Colonic mucosa (tissue), 4 donors: ENCODE measurements around the gene MSH3. TPM values are rescaled to one million over a fixed set of nuclear protein-coding genes. Genes with fewer than 3 reads are reported as not detected.
A peak's percentile ranks its signal among the peaks of the same experiment; 100 is the strongest.

ENCODE experiments used
- DNase-seq: peaks from one replicate; pipeline ENCODE4 v3.0.0-alpha.2; 2020
- H3K27ac ChIP-seq: fragments of 200-600 bp; one replicate; pipeline ENCODE4 v1.8.0; 2021
- H3K27me3 ChIP-seq: fragments of 200-600 bp; one replicate; pipeline ENCODE4 v1.8.0; 2021
- H3K36me3 ChIP-seq: fragments of 200-600 bp; one replicate; pipeline ENCODE4 v1.8.0; 2021
- H3K4me1 ChIP-seq: fragments of 200-600 bp; one replicate; pipeline ENCODE4 v1.8.0; 2021; ENCODE audit warnings: mild to moderate bottlenecking
- H3K4me3 ChIP-seq: fragments of 200-600 bp; one replicate; pipeline ENCODE4 v1.8.0; 2021
- H3K9ac ChIP-seq, 2 donors: one replicate each; pipeline ENCODE4 v1.7.0; 2013; ENCODE audit warnings: control low read depth in 2 of 2, low read depth in 2 of 2, low read length in 2 of 2
- H3K9me3 ChIP-seq: fragments of 200-600 bp; one replicate; pipeline ENCODE4 v1.8.0; 2021
- intact Hi-C: fragments of 100-400 bp; cut with DNase I; formaldehyde crosslinking; loops from one replicate; pipeline ENCODE4 v1.14.1; 2022
- total RNA-seq, 2 donors: library from RNA; stranded (reverse); fragmentation: NEBNext Ultra II Directional in 1 of 2; extraction: Animal tissue kit (Norgen Biotek cat#: 25700) in 1 of 2; gene quantifications; one replicate each; pipeline ENCODE4 v1.2.1, GENCODE V29; 2021
- TF ChIP-seq, protein P1 (sequence below): fragments of 200-600 bp; IDR thresholded peaks from one replicate; pipeline ENCODE4 v1.8.0; 2022; ENCODE audit warnings: antibody characterized with exemption, mild to moderate bottlenecking
- donor health status: healthy.
- donor health status: DM: no; HTN: no; CAD: no.
- donor health status: DM: no; HTN: no; CAD: no.

MSH3 gene
- total RNA-seq, 2 donors from 2014 or later = 15.1 to 16.3 TPM

GRCh38 chr5:80667384-80667783 is 12.9 kb downstream of the MSH3 start:
- Histone ChIP-seq H3K4me1 (no peaks in the 10 kb centered on the region), H3K9ac (no peak overlapping the region), H3K9me3 (no peaks in the 10 kb centered on the region), H3K27me3 (no peaks in the 10 kb centered on the region), H3K36me3 (peaks cover 4% of the 10 kb centered on the region), H3K27ac (no peak overlapping the region), H3K4me3 (no peak overlapping the region)
- no peak for DNase-seq
- TF ChIP-seq, protein P1, sequence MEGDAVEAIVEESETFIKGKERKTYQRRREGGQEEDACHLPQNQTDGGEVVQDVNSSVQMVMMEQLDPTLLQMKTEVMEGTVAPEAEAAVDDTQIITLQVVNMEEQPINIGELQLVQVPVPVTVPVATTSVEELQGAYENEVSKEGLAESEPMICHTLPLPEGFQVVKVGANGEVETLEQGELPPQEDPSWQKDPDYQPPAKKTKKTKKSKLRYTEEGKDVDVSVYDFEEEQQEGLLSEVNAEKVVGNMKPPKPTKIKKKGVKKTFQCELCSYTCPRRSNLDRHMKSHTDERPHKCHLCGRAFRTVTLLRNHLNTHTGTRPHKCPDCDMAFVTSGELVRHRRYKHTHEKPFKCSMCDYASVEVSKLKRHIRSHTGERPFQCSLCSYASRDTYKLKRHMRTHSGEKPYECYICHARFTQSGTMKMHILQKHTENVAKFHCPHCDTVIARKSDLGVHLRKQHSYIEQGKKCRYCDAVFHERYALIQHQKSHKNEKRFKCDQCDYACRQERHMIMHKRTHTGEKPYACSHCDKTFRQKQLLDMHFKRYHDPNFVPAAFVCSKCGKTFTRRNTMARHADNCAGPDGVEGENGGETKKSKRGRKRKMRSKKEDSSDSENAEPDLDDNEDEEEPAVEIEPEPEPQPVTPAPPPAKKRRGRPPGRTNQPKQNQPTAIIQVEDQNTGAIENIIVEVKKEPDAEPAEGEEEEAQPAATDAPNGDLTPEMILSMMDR = no peak
- intact Hi-C loops = no loop called here

- H3K4me1 ChIP-seq = no peaks in the 10 kb centered on the region
- intact Hi-C loops = no loop called here
- no peaks in the 10 kb centered on the region for H3K9me3 ChIP-seq
- no peaks in the 10 kb centered on the region for H3K27me3 ChIP-seq
- TF ChIP-seq, protein P1 = no peak
- no peak for DNase-seq
- peaks cover 4% of the 10 kb centered on the region for H3K36me3 ChIP-seq
- no peak overlapping the region for H3K4me3 ChIP-seq
- no peak overlapping the region for H3K9ac ChIP-seq
- no peak overlapping the region for H3K27ac ChIP-seq
Observed at GRCh38 chr5:80668016-80668969, 13.8 kb downstream of the MSH3 start.

- Histone ChIP-seq H3K36me3 (no peaks in the 10 kb centered on the region), H3K27me3 (no peaks in the 10 kb centered on the region), H3K9ac (no peak overlapping the region), H3K9me3 (no peaks in the 10 kb centered on the region), H3K4me3 (no peak overlapping the region), H3K27ac (no peak overlapping the region), H3K4me1 (no peaks in the 10 kb centered on the region)
- TF ChIP-seq, protein P1 = peak; percentile 83
- intact Hi-C loops = loop anchor here (5.0 kb wide), 1 partner anchor 190 kb away; no protein-coding TSS in a partner anchor
- DNase-seq = peak; percentile 81
Observed at GRCh38 chr5:80672140-80672736, 17.8 kb downstream of the MSH3 start.

DNA sequence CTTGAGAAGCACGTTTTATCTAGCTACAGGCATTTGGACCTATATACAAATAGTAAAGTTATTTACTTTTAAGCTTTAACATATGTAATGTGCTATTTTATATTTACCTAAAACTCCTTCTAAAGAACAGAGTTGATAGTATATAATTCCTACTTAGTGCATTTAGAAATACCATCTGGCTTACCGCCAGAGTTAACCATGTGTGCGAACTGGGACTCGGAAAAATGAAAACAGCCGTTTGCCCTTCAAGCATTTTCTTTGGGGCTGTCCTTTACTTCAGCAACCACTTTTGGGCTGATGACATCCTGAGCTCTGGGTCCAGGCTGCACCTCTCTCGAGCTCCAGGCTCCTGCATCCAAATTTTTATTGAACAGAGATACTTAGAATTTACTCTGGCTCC is 22.3 kb downstream of the MSH3 start:
- Histone ChIP-seq H3K4me3 (no peak overlapping the region), H3K9ac (no peak overlapping the region), H3K36me3 (no peaks in the 10 kb centered on the region), H3K4me1 (no peaks in the 10 kb centered on the region), H3K27me3 (no peaks in the 10 kb centered on the region), H3K9me3 (no peaks in the 10 kb centered on the region), H3K27ac (no peak overlapping the region)
- intact Hi-C loops = no loop called here
- DNase-seq = no peak
- TF ChIP-seq, protein P1 = no peak

DNA sequence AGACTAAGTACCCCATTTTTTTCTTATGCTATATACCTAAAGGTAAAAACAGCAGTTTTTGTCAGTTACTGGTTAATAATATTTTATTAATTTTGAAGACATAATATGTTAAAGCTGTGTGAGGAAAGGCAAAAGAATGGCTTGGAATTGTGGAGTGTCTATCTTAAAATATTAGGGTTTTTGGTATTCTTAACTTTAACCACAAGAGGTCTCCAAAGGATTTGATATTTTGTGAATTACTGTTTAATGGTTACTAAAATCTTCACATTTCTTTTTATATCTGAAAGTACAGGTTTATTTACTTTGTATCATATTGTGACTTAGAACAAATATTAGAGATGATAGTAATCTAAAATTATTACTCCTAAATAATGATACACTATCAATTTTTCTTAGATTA is 32.3 kb downstream of the MSH3 start:
- H3K4me3 ChIP-seq = no peak overlapping the region
- H3K9me3 ChIP-seq = no peaks in the 10 kb centered on the region
- no peak overlapping the region for H3K27ac ChIP-seq
- TF ChIP-seq, protein P1 = peak; percentile 22
- H3K4me1 ChIP-seq = no peaks in the 10 kb centered on the region
- DNase-seq = no peak
- intact Hi-C loops = loop anchor here (10.0 kb wide), 1 partner anchor 508 kb away; no protein-coding TSS in a partner anchor
- H3K27me3 ChIP-seq = no peaks in the 10 kb centered on the region
- no peaks in the 10 kb centered on the region for H3K36me3 ChIP-seq
- no peak overlapping the region for H3K9ac ChIP-seq
